HepG2 (cell line): Measurements from ENCODE around the gene TYRP1. TPM values are rescaled to one million over a fixed set of nuclear protein-coding genes. Genes with fewer than 3 reads are reported as not detected.

Experiments used
- ATAC-seq: fragments of 200-7000 bp; cut with Tn5 transposase; 3 replicates; pipeline ENCODE4 v1.9.1; 2020; ENCODE audit warnings: mild to moderate bottlenecking, moderate library complexity
- BruUV-seq: library from RNA; stranded (reverse); fragments of 400-500 nt; replicated peaks from 2 replicates; lab custom pipeline; 2021; lab: Mats Ljungman, UMichigan
- CTCF ChIA-PET: fragments of 300-600 bp; formaldehyde crosslinking; extraction: SDS; loops from one replicate; lab custom pipeline; 2021; ENCODE audit warnings: low total read pairs, inconsistent platforms, low intra/inter-chr PET ratio; lab: Yijun Ruan, JAX
- POLR2A ChIA-PET: fragments of 350-600 bp; sonication (Branson Sonifier 250); formaldehyde crosslinking; loops from one replicate; lab custom pipeline; 2020; ENCODE audit warnings: antibody characterized with exemption, inconsistent platforms; lab: Yijun Ruan, JAX
- DNase-seq: peaks from one replicate; pipeline ENCODE4 v3.0.0-alpha.2; 2015; ENCODE audit warnings: low spot score
- FAIRE-seq: peaks from 3 replicates; lab custom pipeline; 2011; peaks lifted over from hg19 to GRCh38; lab: Jason Lieb, UNC
- H2AFZ ChIP-seq: one replicate; pipeline ENCODE4 v1.6.1; 2011; ENCODE audit warnings: low read length, inconsistent platforms
- H3K27ac ChIP-seq: fragments of 300-600 bp; 3 replicates; pipeline ENCODE4 v1.8.0; 2011; ENCODE audit warnings: mixed run types, mild to moderate bottlenecking, mixed read lengths, low read length, inconsistent platforms; ENCODE audit not compliant: insufficient read depth; ENCODE audit errors: extremely low read length
- H3K27me3 ChIP-seq, 2 experiments: fragments of 200-600 bp in 1 of 2; 2 replicates in 1 of 2; 3 replicates in 1 of 2; pipeline versions ENCODE4 v1.6.0 to v1.8.0; 2011; ENCODE audit warnings: low read length in 2 of 2, mild to moderate bottlenecking in 2 of 2, moderate library complexity in 2 of 2, inconsistent platforms in 1 of 2; ENCODE audit not compliant: insufficient read depth in 2 of 2, control insufficient read depth in 1 of 2
- H3K36me3 ChIP-seq, 2 experiments: fragments of 200-600 bp in 1 of 2; replicated peaks in 1 of 2; 2 replicates in 1 of 2; 3 replicates in 1 of 2; pipeline versions ENCODE4 v1.5.1 to v1.8.0; 2011; ENCODE audit warnings: low read length in 2 of 2, inconsistent platforms in 1 of 2; ENCODE audit not compliant: insufficient read depth in 2 of 2, control insufficient read depth in 1 of 2
- H3K4me1 ChIP-seq: 2 replicates; pipeline ENCODE4 v1.5.1; 2012; ENCODE audit warnings: low read length, inconsistent platforms; ENCODE audit not compliant: insufficient read depth
- H3K4me2 ChIP-seq: 2 replicates; pipeline ENCODE4 v1.6.0; 2011; ENCODE audit warnings: low read depth, low read length, inconsistent platforms
- H3K4me3 ChIP-seq, 3 experiments: fragments of 200-600 bp in 1 of 3; sonication (generic), shearing (Covaris generic) in 1 of 3; replicated peaks in 1 of 3; 2 replicates each; pipeline ENCODE4 v1.5.1; 2011 to 2016; ENCODE audit warnings: low read length in 3 of 3, inconsistent platforms in 2 of 3, low read depth in 2 of 3, mild to moderate bottlenecking in 2 of 3, control low read depth in 1 of 3, mixed read lengths in 1 of 3; ENCODE audit not compliant: insufficient read depth in 1 of 3
- H3K79me2 ChIP-seq: one replicate; pipeline ENCODE4 v1.6.1; 2011; ENCODE audit warnings: low read length, inconsistent platforms; ENCODE audit not compliant: insufficient read depth
- H3K9ac ChIP-seq: 2 replicates; pipeline ENCODE4 v1.6.0; 2011; ENCODE audit warnings: mild to moderate bottlenecking, low read depth, low read length, inconsistent platforms; ENCODE audit not compliant: insufficient read depth
- H3K9me3 ChIP-seq: 2 replicates; pipeline ENCODE4 v1.5.1; 2012; ENCODE audit warnings: mild to moderate bottlenecking, low read length
- H4K20me1 ChIP-seq: 2 replicates; pipeline ENCODE4 v1.6.0; 2011; ENCODE audit warnings: inconsistent platforms, mild to moderate bottlenecking, low read length, moderate library complexity; ENCODE audit not compliant: insufficient read depth
- HOXA7 ChIP-seq: sonication (generic); formaldehyde crosslinking; IDR thresholded peaks from 2 replicates; pipeline ENCODE4 v1.8.1; 2022; ENCODE audit warnings: mild to moderate bottlenecking, missing genetic modification reagents, moderate library complexity
- KLF15 ChIP-seq: sonication (generic); formaldehyde crosslinking; IDR thresholded peaks from 2 replicates; pipeline ENCODE4 v1.8.1; 2023; ENCODE audit warnings: borderline replicate concordance, mild to moderate bottlenecking, inconsistent platforms, missing genetic modification reagents, mixed read lengths
- MAF1 ChIP-seq: sonication (generic); formaldehyde crosslinking; IDR thresholded peaks from 2 replicates; pipeline ENCODE4 v1.5.0; 2020; ENCODE audit warnings: missing genetic modification reagents, borderline replicate concordance
- NR2F6 ChIP-seq, 2 experiments: IDR thresholded peaks; 2 replicates each; pipeline ENCODE4 v1.6.1; 2016; ENCODE audit warnings: antibody characterized with exemption in 1 of 2, mild to moderate bottlenecking in 1 of 2
- PCBP2 ChIP-seq: fragments of 200-400 bp; formaldehyde crosslinking; optimal IDR thresholded peaks from 2 replicates; pipeline ENCODE3; 2018; ENCODE audit warnings: low read length, low read depth; ENCODE audit not compliant: poor library complexity, severe bottlenecking
- SKI ChIP-seq: fragments of 450-650 bp; IDR thresholded peaks from one replicate; pipeline ENCODE4 v1.6.1; 2018; ENCODE audit warnings: mild to moderate bottlenecking; ENCODE audit not compliant: partially characterized antibody
- SMC3 ChIP-seq: IDR thresholded peaks from 2 replicates; pipeline ENCODE4 v1.6.1; 2011; ENCODE audit warnings: low read length, improper control_type of control experiment
- SRSF9 ChIP-seq: fragments of 200-400 bp; formaldehyde crosslinking; IDR thresholded peaks from 2 replicates; pipeline ENCODE4 v1.6.1; 2018; ENCODE audit warnings: borderline replicate concordance, mild to moderate bottlenecking, low read depth, low read length; ENCODE audit not compliant: insufficient read depth, poor library complexity, severe bottlenecking
- ZNF543 ChIP-seq: sonication (generic); formaldehyde crosslinking; IDR thresholded peaks from 2 replicates; pipeline ENCODE4 v1.4.0; 2020; ENCODE audit warnings: mild to moderate bottlenecking, missing genetic modification reagents
- in situ Hi-C: cut with HindIII; loops from 2 replicates; pipeline ENCODE4 v1.10.0; 2017; ENCODE audit warnings: low pct_unique_long_range_greater_than_20kb; ENCODE audit not compliant: extremely low pct_ligation_motif_present
- intact Hi-C: fragments of 100-400 bp; cut with micrococcal nuclease; formaldehyde crosslinking; loops from one replicate; pipeline ENCODE4 v1.10.0; 2022; ENCODE audit not compliant: unreplicated experiment
- polyA plus RNA-seq, 8 experiments: library from polyadenylated mRNA; depleted of rRNA in 3 of 8; stranded (reverse) in 7 of 8; unstranded in 1 of 8; fragments of >200 nt; fragmentation: Illumina TruSeq in 4 of 8; extraction: Trizol in 4 of 8; gene quantifications; 2 replicates each; pipeline versions ENCODE4 v1.2.1 to v1.2.3, GENCODE V29; 2011 to 2016; ENCODE audit warnings: low read depth in 4 of 8, missing spikeins in 1 of 8, mixed read lengths in 1 of 8; ENCODE audit not compliant: insufficient read depth in 1 of 8
- total RNA-seq, 5 experiments: library from RNA; depleted of rRNA; stranded (reverse); fragments of >200 nt; fragmentation: Illumina TruSeq; extraction: Trizol; gene quantifications; 2 replicates each; pipeline ENCODE4 v1.2.3, GENCODE V29; 2016; ENCODE audit warnings: low read depth in 1 of 5
- TF ChIP-seq, protein P1 (sequence below): sonication (generic); formaldehyde crosslinking; IDR thresholded peaks from 2 replicates; pipeline ENCODE4 v1.8.0; 2022; ENCODE audit warnings: mild to moderate bottlenecking, missing genetic modification reagents, moderate library complexity

Gene TYRP1
- total and polyA plus RNA-seq, 2 of the 13 experiments (the other 11 are each of a cell fraction or from before 2014, with no cell fraction given), result 0.04 TPM; not detected in 1

DNA sequence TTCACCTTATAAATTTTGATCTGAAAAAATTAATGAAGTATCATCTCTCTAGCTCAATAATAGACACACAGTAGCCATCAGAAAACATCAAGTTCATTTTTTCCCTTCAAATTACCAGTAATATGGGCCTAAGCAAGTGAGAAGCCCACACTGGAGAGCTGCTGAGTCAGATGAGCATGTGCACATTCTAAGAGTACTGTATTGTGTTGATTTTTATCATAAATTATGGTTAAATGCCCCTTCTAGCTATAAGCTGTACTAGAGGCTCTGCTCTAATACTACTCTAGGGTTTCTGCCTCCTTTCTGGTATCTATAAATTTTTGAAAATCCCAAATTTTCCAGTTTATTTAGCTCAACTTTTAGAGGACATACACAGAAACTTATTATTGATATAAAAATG is 42.1 kb upstream of the TYRP1 start:
- ChIA-PET POLR2A (no interaction called here), CTCF (no interaction called here)
- intact Hi-C loops (no loop called here), in situ Hi-C loops (no loop called here)
- DNase-seq (no peak), ATAC-seq (no peak)
- Histone ChIP-seq H3K4me2 (no peak overlapping the region), H3K36me3 (no peaks in the 10 kb centered on the region), H3K27me3 (no peaks in the 10 kb centered on the region), H3K9me3 (no peaks in the 10 kb centered on the region), H2AFZ (no peak overlapping the region)
- TF ChIP-seq, protein P1, sequence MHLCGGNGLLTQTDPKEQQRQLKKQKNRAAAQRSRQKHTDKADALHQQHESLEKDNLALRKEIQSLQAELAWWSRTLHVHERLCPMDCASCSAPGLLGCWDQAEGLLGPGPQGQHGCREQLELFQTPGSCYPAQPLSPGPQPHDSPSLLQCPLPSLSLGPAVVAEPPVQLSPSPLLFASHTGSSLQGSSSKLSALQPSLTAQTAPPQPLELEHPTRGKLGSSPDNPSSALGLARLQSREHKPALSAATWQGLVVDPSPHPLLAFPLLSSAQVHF (CRISPR knock-in tag), result no peak
- TF ChIP-seq HOXA7 (CRISPR knock-in tag), result no peak
- TF ChIP-seq SMC3, result no peak
- no peak for TF ChIP-seq ZNF543 (CRISPR knock-in tag)
- no peak for TF ChIP-seq PCBP2
- TF ChIP-seq NR2F6 (IDR thresholded peaks at IDR 0.05), result no peak
- TF ChIP-seq NR2F6 (CRISPR knock-in tag; IDR thresholded peaks at IDR 0.05), result no peak
- TF ChIP-seq KLF15, result no peak
- no peak for TF ChIP-seq SRSF9
- TF ChIP-seq SKI, result no peak
- TF ChIP-seq MAF1 (CRISPR knock-in tag), result no peak
- TF ChIP-seq, all 625 proteins: peak for 0
- Histone ChIP-seq H4K20me1 (no peaks in the 10 kb centered on the region), H3K9ac (no peak overlapping the region), H3K27ac (no peak overlapping the region), H3K79me2 (no peaks in the 10 kb centered on the region), H3K4me3 (no peak overlapping the region), H3K4me1 (no peaks in the 10 kb centered on the region)
- no peak for FAIRE-seq
- no TSS peak for BruUV-seq
